ENCODE results near the gene ZNF337. TPM values are rescaled to one million over a fixed set of nuclear protein-coding genes. Genes with fewer than 3 reads are reported as not detected.
"Not testable (repeated sequence)": the region's sequence is repeated elsewhere in the genome, so short reads cannot be mapped to it uniquely, and the experiment has no call there.

Gene ZNF337
- total RNA-seq, 1 donor from 2014 or later = 3.6 TPM

DNA sequence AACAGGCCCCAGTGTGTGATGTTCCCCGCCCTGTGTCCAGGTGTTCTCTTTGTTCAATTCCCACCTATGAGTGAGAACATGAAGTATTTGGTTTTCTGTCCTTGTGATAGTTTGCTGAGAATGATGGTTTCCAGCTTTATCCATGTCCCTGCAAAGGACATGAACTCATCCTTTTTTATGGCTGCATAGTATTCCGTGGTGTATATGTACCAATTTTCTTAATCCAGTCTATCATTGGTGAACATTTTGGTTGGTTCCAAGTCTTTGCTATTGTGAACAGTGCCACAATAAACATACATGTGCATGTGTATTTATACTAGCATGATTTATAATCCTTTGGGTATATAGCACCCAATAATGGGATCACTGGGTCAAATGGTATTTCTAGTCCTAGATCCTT, 66.0 kb downstream of the ZNF337 start:
- not testable (repeated sequence) for ATAC-seq; DNase-seq (ENCODE audit: low spot score)

- DNase-seq (ENCODE audit: low spot score) (no peak), ATAC-seq (no peak)
Observed at GRCh38 chr20:25629816-25630499, 66.7 kb downstream of the ZNF337 start.

DNA sequence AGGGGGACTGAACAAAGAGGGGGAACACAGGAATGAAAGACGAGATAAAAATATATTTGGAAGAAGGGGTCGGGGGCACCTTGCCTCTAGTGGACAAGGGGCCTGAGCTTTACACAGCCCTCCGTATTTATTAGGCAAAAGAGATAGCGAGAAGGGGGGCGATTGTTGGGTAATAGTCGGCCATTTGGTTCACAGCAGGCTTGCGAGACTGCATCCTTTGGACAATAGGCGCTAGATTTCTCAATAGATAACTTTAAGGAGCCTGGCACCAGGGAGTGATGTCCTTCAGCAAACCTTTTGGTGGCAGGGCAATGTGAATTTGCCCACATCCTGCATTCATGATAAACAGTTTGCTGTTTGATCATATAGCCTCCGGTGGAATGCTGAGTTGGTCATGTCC, 69.9 kb downstream of the ZNF337 start:
- DNase-seq (ENCODE audit: low spot score) (no peak), ATAC-seq (no peak)

- ATAC-seq (no peak), DNase-seq (ENCODE audit: low spot score) (no peak)
Observed at GRCh38 chr20:25624500-25624939, 72.1 kb downstream of the ZNF337 start.

Other genes starting within 250 kb of the ZNF337 start
- gene NINL, start 111.3 kb downstream of the ZNF337 start, total RNA-seq = 20.1 TPM
- 1.4 TPM for gene NANP, start 72.8 kb downstream of the ZNF337 start, total RNA-seq